ENCODE results near the gene VDR.

The VDR gene

DNA sequence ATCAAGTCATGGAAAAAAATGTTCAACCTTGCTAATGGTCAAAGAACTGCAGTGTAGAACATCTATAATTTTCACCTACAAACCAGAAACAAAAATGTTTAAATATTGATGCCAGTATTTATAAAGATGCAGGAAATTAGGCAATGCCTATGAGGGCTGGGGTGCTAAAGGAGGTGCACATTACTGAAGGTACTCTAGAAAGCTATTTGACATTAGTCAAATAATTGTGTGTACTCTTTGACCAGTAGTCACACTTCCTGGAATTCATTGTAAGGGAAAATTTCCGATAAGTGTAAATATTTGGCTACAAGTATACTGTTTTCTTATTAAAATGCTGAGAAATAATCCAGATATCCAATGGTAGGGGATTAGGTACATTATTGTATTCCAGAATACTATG is 48.7 kb downstream of the VDR start:
- in situ Hi-C loops (cut with HindIII; ENCODE audit: low sequenced_read_pairs), result no loop called here
- no peak overlapping the region for H3K4me3 ChIP-seq (ENCODE audit: low read depth, low read length)
- TF ChIP-seq, protein P1, sequence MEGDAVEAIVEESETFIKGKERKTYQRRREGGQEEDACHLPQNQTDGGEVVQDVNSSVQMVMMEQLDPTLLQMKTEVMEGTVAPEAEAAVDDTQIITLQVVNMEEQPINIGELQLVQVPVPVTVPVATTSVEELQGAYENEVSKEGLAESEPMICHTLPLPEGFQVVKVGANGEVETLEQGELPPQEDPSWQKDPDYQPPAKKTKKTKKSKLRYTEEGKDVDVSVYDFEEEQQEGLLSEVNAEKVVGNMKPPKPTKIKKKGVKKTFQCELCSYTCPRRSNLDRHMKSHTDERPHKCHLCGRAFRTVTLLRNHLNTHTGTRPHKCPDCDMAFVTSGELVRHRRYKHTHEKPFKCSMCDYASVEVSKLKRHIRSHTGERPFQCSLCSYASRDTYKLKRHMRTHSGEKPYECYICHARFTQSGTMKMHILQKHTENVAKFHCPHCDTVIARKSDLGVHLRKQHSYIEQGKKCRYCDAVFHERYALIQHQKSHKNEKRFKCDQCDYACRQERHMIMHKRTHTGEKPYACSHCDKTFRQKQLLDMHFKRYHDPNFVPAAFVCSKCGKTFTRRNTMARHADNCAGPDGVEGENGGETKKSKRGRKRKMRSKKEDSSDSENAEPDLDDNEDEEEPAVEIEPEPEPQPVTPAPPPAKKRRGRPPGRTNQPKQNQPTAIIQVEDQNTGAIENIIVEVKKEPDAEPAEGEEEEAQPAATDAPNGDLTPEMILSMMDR (IDR thresholded peaks at IDR 0.05; ENCODE audit: low read depth, low read length), result no peak
- no peak for DNase-seq (ENCODE audit: low read depth, low spot score)

DNA sequence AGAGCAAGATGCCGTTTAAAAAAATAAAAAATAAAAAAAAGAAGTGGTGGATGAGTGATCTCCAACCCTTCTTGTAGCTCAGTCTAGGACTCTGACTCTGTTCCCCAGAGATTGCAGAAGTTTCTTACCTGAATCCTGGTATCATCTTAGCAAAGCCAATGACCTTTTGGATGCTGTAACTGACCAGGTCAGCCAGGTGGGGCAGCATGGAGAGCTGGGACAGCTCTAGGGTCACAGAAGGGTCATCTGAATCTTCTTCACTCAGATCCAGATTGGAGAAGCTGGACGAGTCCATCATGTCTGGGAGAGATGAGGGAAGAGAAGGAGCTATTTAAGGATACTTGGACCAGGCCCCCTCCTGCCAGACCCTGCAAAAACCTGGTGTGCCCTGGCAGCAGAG is 49.3 kb downstream of the VDR start:
- in situ Hi-C loops (cut with HindIII; ENCODE audit: low sequenced_read_pairs), result no loop called here
- TF ChIP-seq, protein P1 (IDR thresholded peaks at IDR 0.05; ENCODE audit: low read depth, low read length), result no peak
- DNase-seq (ENCODE audit: low read depth, low spot score), result no peak
- H3K4me3 ChIP-seq (ENCODE audit: low read depth, low read length), result no peak overlapping the region

DNA sequence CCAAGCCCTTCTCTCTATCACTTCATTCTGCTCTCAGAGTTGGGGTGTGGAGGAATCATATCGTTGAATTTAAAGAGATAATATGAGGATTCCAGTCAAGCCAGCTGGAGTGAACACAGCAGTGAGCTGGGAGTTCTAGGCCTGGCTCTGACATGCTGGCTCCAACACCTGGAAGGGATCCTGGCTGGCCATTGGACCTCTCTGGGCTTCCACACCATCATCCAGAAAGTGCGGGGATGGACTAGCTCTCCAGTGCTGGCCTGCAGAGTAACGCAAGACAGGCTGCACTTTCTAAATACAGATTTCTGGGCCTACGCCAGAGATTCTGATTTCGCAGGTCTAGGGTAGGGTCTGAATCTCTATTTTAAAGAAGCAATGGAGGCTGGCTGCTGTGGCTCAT is 50.3 kb downstream of the VDR start:
- in situ Hi-C loops (cut with HindIII; ENCODE audit: low sequenced_read_pairs), result no loop called here
- TF ChIP-seq, protein P1 (IDR thresholded peaks at IDR 0.05; ENCODE audit: low read depth, low read length), result no peak
- DNase-seq (ENCODE audit: low read depth, low spot score), result no peak
- H3K4me3 ChIP-seq (ENCODE audit: low read depth, low read length), result no peak overlapping the region

DNA sequence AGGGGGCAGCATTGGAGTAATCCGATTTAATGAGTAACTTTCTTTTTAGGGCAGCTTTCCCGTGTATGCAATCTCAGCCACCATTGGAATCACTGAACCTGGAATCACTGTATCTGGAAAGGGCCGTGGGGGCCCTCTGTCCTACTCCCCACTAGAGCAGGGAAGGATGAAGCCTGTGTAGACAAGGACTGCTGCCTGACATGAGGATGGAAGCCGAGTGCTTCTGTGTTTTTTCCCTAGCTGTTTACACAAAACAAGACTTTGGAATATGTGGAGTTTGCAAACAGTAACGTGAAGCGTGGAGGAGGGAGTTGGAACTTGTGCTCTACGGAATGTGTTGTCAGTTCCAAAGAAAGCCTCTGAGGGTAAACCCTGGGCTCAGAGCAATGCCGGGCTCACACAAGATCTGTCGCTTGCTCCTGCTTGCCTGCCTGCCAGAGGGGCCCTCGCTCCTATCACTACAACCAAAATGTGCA is 52.7 kb downstream of the VDR start:
- no peak for DNase-seq (ENCODE audit: low read depth, low spot score)
- in situ Hi-C loops (cut with HindIII; ENCODE audit: low sequenced_read_pairs), result no loop called here
- no peak overlapping the region for H3K4me3 ChIP-seq (ENCODE audit: low read depth, low read length)
- TF ChIP-seq, protein P1 (IDR thresholded peaks at IDR 0.05; ENCODE audit: low read depth, low read length), result no peak

DNA sequence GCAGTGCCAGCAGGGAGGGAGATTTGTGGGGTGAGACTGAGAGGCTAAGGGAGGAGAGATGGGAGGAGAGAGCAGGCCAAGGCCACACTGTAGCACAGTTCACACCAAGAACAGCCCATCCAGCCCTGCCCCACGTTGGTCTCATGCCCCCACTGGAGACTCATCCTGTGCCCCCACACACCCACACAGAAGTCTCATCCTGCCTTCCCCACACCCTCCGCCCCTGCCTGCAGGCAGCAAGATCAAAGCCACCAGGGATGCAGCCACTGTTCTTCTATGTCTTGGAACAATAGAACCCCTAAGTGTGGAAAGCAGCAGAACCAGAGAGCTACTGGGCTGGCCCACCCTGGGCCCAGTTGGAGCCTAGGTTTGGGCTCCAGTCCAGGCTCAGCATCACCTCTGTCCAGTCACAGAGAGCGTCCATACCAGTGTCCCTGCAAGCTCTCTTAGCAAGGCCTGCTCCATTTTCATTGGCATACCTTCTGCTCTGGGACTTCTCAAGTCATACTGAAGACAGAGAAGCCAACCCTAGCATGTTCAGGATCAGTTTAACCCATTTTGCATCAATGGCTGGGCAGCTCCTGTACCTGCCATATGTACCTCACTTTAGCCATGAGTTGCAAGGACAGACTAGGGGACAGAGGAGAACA is 53.4 kb downstream of the VDR start:
- TF ChIP-seq, protein P1 (IDR thresholded peaks at IDR 0.05; ENCODE audit: low read depth, low read length), result no peak
- DNase-seq (ENCODE audit: low read depth, low spot score), result no peak
- in situ Hi-C loops (cut with HindIII; ENCODE audit: low sequenced_read_pairs), result no loop called here
- no peak overlapping the region for H3K4me3 ChIP-seq (ENCODE audit: low read depth, low read length)

DNA sequence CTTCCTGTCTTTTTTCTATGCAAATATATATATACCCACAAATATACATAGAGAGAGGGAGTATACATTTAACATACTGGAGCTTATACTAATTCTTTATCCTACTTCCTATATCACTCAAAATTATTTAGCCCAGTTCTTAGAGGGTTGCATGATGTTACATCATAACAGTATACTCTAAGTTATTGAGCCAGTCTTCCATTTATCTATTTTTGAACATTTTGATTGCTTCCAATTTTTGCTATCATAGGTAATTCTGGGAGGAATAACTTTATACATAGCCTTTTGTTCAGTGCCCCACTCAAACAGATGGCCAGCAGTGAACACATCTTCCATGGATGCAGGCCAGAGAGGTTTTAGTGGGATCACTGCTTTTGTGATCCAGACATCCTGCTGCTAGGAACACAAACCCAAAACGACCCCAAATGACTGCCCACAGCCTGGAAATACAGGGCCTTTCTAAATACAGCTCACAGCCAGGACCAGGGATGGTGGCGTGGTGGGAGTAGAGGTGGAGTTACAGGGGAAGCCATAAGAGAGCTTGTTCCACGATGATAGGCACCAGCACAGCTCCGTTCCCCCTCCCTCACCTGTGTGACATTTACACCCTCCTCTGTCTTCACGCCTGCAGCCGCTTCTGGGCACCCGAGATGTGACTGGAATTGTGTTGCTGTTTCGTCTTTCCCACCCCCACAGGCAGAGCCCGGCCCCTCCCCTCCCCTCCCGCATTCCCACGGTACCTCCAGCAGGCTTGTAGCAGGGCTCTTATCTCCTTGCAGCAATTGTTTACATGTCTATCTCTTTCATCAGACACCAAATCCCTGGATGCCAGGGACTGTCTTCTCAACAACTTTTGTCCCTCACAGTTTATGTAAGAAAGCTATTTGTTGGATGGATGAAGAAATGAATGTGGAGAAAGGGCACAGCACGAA is 54.4 kb downstream of the VDR start:
- TF ChIP-seq, protein P1 (IDR thresholded peaks at IDR 0.05; ENCODE audit: low read depth, low read length), result no peak
- in situ Hi-C loops (cut with HindIII; ENCODE audit: low sequenced_read_pairs), result no loop called here
- no peak for DNase-seq (ENCODE audit: low read depth, low spot score)
- no peak overlapping the region for H3K4me3 ChIP-seq (ENCODE audit: low read depth, low read length)
